HG03060 (cell line): Measurements from ENCODE around the gene DHX58.

Source experiments
- ATAC-seq: cut with Tn5 transposase; IDR thresholded peaks from one replicate; pipeline ENCODE4 v1.9.1; 2021; ENCODE audit warnings: low read depth, moderate number of reproducible peaks; ENCODE audit not compliant: unreplicated experiment

The DHX58 gene

DNA sequence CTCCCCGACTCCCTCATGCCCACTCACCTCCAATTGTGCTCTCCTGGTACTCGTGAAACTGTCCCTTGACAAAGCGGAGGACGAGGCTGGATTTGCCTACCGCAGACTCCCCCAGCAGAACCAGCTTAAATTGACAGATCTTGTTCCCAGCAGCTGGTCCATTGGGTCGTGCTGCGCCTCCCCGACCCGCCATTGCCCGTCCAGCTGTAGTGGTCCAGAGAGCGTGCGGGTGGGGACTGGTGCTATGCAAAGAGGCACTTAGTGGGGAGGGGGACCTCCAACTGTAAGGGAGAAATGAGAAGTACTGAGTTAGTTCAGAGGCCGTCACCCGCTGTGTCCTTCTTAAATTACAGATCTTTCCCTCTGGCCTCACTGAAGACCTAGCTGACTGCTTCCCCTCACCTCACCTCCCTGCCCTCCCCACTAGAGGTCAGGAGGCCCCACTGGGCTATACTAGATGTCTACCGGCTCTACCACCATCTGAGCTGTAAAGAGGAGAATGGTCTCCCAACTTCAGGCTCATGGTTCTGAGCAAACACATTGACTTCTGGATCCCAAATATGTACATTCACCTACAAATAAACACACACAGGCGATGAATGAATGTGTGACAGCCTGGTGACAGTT, 17.9 kb upstream of the DHX58 start:
- ATAC-seq, result no peak

DNA sequence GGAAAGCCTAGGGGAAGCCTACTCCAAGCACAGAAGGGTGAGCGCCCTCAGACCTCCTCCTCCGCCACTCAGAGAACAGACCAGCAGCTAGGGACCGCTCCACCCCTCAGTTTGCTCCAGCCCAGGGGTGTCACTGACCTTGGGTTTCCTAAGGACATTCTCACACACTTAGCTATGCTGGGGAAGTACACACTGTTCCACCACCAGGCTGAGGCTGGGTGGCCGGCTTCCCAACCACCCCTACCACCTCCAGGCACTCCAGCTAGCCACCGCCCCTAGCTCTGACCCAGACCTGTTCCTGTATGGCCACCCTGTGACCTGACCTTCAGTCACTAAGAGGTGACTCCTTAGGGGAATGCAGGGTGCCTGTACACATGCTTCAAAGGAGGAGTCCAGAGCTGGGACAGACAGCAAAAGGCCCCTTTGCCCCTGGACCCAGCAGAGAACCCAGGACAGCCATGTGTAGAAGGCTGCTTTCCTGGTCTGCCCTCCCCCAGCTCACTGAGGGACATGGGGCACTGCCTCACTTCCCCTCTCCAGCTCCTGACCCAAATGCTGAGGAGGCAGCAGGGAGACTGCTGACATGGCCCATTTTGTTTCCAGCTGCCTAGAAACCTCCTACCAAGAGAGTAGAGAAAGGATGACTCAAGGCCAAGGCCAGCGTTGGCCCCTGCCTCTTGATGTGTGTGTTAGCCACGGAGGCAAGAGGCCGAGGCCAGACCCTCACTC, 16.8 kb upstream of the DHX58 start:
- no peak for ATAC-seq

DNA sequence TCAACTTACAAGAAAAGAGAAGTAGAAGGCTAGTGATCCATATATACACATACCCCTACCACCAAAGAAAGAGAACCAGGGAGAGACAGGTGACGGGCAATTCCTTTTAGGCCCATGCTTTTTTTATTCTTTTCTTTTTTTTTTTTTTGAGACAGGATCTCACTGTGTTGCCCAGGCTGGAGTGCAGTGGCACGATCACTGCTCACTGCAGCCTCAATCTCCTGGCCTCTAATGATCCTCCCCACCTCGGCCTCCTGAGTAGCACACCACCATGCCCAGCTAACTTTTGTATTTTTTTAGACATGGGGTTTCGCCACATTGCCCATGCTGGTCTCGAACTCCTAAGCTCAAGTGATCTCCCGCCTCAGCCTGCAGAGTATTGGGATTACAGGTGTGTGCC, 14.9 kb upstream of the DHX58 start:
- ATAC-seq, result no peak

DNA sequence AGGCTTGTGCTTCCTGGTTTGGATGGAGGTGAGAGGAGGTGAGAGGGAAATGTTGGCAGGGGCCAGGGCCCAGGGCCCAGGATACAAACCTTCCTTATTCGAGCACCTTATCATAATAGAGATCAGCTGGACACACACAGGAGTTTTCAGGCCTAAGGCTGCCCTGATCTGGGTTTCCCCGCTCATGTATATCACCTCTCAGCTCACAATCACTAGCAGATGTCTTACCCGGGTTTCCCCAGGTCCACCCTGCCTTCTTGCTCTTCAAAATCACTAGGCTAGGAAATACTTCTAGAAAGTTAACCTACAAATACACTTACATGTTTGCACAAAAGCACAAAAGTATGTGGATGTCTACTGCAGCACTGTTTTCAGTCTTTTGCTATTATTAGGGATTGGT, 14.3 kb upstream of the DHX58 start:
- no peak for ATAC-seq

DNA sequence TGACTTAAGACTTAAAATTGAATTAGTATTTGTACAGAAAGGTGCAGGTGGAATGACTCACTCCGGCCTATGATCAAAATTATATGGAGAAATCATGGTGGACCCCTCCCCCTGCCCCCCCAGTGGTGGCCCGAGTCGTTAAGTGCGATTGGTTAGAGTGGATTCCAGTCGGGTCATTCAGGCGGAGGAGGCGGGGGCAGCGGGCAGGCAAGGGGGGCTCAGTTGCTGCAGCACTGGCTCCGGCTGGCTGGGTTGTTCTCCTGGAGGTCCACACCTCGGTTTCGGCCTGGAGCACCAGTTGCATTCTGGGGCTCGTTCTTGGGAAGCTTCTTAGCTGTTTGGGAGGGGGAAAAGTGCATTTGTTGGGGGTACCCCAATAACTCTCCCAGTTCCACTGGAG, 13.1 kb upstream of the DHX58 start:
- no peak for ATAC-seq

DNA sequence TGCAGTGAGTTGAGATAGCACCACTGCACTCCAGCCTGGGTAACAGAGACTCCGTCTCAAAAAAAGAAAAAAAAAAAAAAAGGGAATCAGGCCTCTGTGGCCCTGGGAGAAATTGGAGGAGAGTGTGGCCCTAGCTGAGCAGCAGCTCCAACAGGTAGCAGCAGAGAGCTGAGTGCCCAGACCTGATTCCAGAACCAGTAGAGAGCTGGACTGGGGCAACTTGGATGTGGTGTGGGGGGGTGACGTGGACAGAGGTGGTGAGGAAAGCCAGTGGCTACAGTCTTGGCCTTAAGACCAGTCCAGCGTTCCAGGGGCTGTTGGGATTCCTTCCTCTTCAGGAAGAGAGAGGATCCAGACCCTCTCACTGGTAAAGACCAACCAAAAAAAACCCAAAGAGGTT, 11.7 kb upstream of the DHX58 start:
- ATAC-seq, result no peak

DNA sequence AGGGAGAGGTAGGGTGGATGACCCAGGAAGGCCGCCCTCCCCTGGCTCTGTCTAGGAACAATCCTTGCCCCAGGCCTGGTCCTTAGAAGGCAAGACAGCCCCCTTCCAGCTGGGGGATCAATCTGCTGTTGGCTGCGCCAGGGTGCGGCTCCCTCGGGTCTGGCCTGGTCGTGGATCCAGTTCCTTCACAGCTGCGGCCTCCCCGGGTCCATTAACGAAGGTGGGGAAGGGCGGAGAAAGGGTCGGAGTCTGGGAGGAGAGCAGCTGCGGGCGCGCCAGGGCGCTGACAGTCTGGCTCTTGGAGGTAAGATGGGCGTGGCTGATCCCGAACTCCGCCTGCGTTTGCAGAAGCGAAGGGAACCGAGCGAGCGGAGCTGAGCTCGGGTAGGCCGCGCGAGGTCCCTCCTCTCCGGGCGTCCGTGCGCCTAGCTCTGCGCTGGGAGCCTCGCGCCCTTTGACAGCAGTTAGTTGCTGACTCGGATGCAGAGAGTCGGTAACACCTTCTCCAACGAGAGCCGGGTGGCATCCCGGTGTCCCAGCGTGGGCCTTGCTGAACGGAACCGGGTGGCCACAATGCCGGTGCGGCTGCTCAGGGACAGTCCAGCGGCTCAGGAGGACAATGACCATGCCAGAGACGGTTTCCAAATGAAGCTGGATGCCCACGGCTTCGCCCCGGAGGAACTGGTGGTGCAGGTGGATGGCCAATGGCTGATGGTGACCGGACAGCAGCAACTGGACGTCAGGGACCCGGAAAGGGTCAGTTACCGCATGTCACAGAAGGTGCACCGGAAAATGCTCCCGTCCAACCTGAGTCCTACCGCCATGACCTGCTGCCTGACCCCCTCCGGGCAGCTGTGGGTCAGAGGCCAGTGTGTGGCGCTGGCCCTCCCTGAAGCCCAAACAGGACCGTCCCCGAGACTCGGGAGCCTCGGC, 10.1 kb upstream of the DHX58 start, which contains the start of gene HSPB9:
HSPB9 (plus strand) TSS at position 434 of the 933 bp plus-strand sequence; CDS start at position 481, 47 bp downstream.
- ATAC-seq, result no peak

DNA sequence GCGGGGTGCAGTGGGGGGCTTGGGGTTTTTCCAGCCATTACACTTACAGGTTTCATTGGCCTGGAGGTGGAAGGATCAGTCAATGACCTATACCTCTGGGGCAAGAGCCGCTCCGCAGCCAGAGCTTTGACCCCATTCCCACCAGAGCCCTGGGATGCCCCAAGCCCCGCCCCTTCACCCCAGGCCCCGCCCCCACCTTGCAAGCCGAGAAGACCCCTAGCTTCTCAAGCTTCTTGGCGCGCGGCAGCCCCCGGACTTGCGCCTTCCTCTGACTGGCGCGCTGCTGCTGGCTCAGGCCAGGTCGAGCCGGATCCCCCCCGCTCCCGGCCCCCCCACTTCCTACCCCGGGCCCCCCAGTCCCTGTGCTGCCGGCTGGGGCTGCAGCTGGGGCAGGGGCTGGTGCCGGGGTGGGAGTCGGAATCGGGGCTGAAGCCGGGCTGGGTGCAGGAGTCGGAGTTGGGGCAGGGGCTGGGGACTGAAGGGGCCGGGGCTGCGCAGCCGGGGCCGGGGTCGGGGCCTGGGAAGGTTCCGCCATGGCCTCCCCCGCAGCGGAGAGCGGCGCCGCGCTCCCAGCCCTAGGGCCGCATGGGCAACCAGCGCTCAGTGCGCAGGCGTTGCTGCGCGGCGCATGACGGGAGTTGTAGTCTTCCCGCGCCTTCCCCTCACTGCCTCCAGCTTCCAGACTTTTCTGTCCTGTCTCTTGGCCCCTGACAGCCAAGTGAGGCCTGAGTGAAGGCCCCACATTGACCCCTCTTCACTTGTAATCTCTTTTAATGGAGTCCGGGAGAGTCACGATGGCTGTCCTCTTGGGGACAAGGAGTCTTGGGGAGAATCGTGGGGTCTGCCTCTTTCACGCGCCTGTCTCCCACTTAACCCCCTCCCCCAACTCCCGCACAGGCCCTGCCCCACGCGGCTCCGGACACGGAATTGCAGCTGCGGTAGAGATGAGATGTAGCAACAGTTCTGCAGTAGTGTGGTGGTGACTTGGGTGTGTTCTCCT, 8.6 kb upstream of the DHX58 start, which contains the start of gene KAT2A:
KAT2A (minus strand) TSS at position 598 of the 1,000 bp plus-strand sequence; CDS start at position 535, 63 bp downstream.
- no peak for ATAC-seq

DNA sequence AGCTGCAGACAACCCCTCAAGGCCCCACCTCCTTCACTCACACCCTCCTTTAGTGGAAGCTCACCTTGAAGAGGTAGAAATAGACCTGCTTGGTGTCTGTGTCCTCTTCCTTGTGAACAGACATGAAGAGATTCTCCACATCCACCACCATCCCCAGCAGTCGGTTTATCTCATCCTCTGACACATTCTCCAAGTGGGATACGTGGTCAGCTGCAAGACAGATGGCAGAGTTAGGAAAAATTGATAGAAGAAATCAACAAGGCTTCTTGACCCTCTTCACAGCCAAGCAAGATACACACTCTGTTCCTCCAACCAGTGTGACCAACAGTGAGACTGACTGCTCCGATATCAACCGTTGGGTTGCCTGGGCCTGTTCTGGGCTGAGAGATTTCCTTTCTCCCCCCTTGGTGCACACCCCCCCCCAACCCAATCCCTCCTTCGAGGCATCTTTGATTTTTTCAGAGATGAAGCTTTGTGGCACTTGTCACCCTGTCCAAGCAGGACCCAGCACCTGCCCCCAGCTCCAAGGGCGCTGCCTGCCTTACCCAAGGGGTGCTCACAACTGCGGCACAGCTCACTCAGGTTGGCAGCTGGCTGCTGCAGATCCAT, 7.8 kb upstream of the DHX58 start:
- no peak for ATAC-seq

DNA sequence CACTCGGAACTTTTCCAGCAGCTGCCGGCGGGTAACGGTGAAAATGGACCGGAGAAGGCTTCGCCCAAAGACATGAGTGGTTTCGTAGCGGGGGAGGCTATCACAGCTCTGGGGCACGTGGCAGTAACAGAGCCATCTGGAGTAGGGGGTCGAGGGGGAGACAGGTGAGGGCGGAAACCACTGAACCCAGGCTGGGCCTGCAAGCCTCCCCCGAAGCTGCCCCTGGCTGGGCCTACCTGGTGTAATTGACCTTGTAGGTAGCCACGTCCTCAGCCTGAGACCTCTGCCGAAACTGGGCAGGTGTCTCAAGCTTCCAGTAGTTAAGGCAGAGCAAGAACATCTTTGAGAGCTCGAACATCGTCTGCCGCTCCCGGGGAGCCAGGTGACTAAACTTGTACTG, 6.8 kb upstream of the DHX58 start:
- ATAC-seq, result no peak

DNA sequence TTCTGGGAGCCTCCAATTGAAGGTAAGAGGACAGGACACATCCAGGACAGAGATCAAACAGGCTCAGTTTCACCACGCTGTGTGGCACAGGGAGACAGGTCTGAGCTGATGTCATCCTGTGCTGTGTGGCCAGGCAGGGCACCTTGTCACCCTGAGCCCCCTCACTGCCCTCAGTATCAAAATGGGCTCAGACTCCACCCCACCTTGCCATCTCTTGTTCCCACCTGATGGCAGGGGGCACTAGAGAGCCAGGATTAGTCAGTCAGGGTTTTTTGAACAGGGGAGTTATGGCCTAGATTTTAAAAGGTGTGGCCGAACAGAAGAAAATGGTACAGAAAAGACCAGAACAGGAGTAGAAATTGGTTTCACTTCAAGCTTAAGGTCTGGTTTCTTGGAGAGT, 6.0 kb upstream of the DHX58 start:
- no peak for ATAC-seq

DNA sequence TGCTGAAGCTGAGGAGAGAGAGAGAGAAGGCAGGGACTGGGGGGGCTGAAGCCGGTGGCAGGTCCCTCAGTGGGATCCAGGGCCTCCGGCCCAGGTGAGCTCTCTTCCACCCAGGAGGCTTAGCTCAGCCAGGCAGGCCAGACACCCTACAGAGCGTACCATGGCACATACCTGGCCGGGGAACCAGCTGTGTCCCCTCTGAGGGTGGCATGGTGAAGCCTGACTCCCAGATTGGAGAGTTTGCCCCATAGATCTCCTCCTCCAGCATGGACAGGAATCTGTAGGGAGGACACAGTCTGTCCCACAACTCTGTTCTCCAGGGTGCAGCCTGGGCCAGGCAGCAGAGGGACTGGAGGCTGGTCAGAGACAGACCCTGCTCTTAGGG, 5.6 kb upstream of the DHX58 start:
- ATAC-seq, result no peak

DNA sequence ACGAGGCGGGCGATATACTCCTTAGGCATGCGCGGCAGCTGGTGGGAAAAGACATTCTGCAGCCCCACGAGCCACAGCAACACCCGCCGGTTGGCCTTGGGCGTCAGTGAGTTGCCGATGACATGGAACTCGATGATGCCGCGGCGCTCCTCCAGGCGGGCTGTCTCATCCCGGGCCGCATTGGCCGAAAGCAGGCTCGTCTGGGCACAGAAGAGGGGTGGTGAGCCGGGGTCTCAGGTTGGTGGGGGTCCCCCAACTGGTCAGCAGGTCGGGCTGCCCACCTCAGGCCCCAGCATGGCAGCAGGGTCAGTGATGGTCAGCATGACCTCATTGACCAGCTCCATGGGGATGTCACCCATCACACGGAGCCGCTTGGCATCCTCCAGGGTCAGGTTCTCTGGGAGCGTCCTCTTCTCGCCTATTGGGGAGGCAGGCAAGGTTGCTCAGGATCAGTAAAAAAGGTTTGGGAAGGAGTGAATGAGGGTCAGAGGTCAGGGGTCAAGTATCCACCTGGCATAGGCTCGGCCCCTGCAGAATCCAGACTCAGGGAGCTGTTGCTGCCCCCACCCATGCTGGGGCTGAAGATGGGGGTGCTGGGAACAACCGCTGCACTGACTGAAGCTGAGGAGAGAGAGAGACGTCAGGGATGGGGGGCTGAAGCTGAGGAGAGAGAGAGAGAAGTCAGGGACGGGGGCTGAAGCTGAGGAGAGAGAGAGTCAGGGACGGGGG, 5.0 kb upstream of the DHX58 start:
- no peak for ATAC-seq

DNA sequence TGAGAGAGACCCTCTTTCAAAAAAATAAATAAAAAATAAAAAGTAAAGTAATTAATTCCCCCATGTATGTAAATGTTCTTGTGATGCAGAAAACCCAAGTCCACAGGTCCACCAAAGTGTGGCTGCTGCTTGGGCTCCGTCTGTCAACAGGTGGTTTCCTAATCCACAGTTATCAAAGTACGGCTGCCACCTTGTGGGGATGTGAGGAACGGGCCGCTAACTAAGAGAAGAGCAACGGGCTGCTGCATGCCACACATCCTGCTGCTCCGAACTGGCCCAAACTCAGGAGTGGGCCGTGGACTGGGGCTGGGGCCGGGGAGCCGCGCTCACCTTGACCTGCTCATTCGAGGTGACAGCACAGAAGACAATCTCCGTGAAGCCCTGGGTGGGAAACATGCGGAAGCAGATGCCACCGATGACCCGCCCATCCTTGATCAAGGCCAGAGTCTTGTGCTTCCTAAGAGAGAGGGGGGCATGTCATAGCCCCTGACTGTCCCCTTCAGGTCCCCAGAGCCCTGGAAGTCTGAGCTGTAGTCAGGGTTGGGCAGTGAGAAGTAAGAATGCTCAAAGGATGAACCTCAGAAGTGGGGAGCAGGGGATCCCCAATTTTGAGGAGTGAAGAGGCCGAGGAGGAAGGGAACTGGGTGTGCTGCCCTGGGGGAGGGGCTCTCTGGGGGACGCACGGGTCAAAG, 4.3 kb upstream of the DHX58 start:
- ATAC-seq, result no peak

DNA sequence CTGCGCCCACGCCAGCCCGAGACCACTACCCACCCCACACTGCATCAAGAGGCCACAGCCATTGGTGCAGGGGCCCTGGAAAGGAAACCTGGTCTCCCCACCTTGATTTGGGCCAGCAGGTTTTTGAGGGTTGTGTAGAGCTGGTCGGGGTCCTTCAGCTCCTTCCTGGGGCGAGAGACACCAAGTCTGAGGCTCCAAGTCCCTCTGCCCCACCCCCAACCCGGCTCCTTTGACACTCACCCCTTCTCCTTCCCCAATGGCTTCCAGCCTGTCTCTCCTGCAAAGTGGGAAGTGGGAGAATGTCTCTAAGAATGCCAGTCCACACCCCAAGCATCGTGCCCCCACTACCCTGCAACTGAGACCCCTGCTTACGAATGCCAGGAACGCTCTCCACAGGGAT, 1.6 kb upstream of the DHX58 start:
- no peak for ATAC-seq

DNA sequence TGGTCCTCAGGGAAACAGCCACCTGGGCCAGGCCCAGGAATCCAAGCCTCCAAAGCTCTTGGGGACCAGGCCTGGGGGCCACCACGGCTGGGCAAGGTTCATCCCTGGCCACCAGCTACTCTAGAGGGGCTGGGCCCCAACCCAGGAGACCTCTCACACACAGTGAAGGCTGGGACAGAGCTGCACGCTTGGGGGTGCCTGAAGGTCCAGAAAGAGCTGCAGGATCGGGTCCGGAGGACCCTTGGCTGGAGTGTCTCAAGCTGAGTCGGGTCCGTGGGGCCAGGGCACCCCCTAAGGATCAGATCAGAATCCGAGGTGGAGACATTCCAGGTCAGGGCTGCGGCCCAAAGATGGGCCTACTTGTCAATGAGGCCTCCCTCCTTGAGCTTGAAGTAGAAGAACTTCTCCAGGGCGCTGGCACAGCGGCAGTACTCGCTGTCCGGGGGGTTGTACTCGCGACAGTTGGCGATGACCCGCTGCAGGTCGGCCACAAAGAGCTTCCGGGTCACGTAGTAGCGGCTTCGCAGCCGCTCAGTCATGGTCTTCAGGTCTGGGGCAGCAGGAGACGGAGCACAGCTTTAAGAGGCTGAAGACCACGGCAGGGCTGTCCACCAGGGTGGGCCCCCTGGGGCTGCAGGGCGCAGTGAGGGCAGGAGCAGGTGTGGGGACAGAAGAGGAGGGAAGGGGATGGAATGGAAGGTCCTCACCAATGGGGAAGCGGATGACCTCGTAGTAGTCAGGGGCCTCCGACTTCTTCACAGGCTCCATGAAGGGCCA, 967 bp upstream of the DHX58 start:
- no peak for ATAC-seq

DNA sequence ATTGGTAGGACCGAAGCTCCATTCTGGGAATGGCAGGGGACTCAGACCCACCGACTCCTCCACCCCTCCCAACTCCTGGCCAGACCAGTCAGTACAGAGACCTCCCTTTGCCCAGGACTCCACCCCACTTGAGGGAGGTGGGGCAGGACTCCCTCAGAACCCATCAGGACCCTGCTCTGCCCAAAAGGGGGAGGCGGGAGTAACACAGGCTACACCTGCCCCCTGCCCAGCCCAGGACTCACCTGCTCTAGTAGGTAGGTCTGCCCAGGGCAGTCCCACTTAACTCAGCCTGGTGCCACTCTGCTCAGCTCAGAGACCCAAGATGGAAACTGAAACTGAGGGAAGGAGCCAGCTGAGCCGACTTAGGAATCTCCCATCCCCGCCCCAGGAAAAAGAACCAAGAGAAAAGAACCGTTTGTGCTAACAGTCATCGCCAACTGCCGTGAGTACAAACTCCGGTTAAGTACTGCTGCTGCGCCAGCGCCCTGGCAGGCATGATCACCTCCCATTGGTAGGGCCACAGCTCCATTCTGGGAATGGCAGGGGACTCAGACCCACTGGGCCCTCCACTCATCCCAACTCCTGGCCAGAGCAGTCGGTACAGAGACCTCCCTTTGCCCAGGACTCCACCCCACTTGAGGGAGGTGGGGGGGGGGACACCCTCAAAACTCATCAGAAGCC, 503 bp downstream of the DHX58 start:
- ATAC-seq, result no peak
